Naive B cell (primary cell): Measurements from ENCODE around the gene YDJC. TPM values are rescaled to one million over a fixed set of nuclear protein-coding genes. Genes with fewer than 3 reads are reported as not detected.
A peak's percentile ranks its signal among the peaks of the same experiment; 100 is the strongest.
"Not testable (repeated sequence)": the region's sequence is repeated elsewhere in the genome, so short reads cannot be mapped to it uniquely, and the experiment has no call there.

Experiments used
- ATAC-seq, 2 donors: fragments of 150-1000 bp; cut with Tn5 transposase; 2 replicates each; pipeline ENCODE4 v1.10.0; 2021; ENCODE audit warnings: low read depth in 2 of 2, mild to moderate bottlenecking in 2 of 2, moderate library complexity in 2 of 2
- DNase-seq: peaks from one replicate; pipeline ENCODE4 v3.0.0; 2022
- H3K27ac Mint-ChIP-seq, 6 donors: one replicate each; pipeline ENCODE4 v1.8.0; 2020 to 2022; ENCODE audit warnings: mild to moderate bottlenecking in 6 of 6, mixed read lengths in 6 of 6, moderate library complexity in 5 of 6, inconsistent platforms in 2 of 6
- H3K27me3 Mint-ChIP-seq, 3 donors: one replicate each; pipeline ENCODE4 v1.8.0; 2021 to 2022; ENCODE audit warnings: mixed read lengths in 3 of 3, mild to moderate bottlenecking in 1 of 3
- H3K36me3 Mint-ChIP-seq, 2 donors: one replicate each; pipeline ENCODE4 v1.8.0; 2020 to 2022; ENCODE audit warnings: mixed read lengths in 2 of 2, inconsistent platforms in 1 of 2, mild to moderate bottlenecking in 1 of 2
- H3K4me1 Mint-ChIP-seq, 3 donors: one replicate each; pipeline ENCODE4 v1.8.0; 2020 to 2022; ENCODE audit warnings: mixed read lengths in 3 of 3, inconsistent platforms in 1 of 3, mild to moderate bottlenecking in 1 of 3, moderate library complexity in 1 of 3
- H3K4me3 Mint-ChIP-seq, 8 donors: one replicate each; pipeline ENCODE4 v1.8.0; 2020 to 2022; ENCODE audit warnings: mild to moderate bottlenecking in 8 of 8, mixed read lengths in 8 of 8, moderate library complexity in 8 of 8, inconsistent platforms in 2 of 8
- H3K9me3 Mint-ChIP-seq, 7 donors: one replicate each; pipeline ENCODE4 v1.8.0; 2020 to 2022; ENCODE audit warnings: mixed read lengths in 7 of 7, mild to moderate bottlenecking in 5 of 7, inconsistent platforms in 2 of 7, moderate library complexity in 1 of 7
- polyA plus RNA-seq, 6 donors: library from polyadenylated mRNA; unstranded; fragments of 300-500 nt; fragmentation: Illumina TruSeq; gene quantifications; one replicate each; pipeline ENCODE4 v1.2.3, GENCODE V29; 2021; ENCODE audit warnings: low read depth in 6 of 6

YDJC gene
- polyA plus RNA-seq, 6 donors from 2014 or later, result 54.7 to 97.9 (median 65.1) TPM

DNA sequence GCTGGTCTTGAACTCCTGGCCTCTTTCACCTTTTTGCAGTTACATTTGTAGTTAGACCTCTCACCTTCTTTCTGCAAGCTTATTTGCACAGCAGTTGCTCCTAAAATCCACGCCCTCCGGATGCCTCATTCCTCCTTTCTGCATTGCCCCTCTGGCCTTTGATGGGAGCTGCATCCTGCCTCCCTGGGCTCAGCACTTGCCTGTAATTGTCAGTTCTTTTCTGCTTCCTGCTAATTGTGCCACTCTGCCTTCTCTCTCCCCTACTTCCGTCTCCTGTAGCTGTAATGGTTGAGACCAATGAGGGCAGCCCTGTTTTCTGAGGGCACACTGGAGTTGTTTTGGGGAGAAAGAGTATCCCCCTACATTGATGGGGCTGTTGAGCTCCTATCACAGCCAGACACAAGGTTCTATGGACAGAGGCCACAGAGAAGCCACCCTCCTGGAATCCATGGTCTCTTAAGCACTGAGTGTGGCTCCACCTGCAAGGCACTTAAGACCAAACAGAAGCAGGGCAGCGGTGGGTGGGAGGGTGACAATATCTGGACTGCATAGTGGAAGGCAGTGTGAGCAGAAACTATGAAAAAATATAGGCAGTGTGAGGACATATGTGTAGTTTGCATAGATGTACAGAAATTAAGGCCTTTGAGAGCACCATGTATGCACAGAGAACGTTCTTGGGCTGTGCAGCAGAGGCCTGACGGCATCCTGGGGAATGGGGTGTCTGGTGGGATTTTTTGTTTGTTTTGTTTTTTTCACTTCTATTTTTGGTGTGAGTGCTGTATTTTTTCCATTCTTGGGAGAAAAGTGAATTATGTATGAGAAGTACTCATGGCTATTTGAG lies 30.5 kb downstream of the YDJC start:
- Mint-ChIP-seq H3K4me1 (peaks cover 33 to 56% (median 51%) of the 10 kb centered on the region in 3 donors), H3K27ac (peak overlapping the region in 4 of 6 donors; percentile 1 to 53 (median 39)), H3K9me3 (peaks cover 0 to 3% (median 0%) of the 10 kb centered on the region in 7 donors), H3K4me3 (peak overlapping the region in 1 of 8 donors; percentile 33), H3K27me3 (no peaks in the 10 kb centered on the region), H3K36me3 (peaks cover 18 to 30% of the 10 kb centered on the region in 2 donors)
- ATAC-seq (no peak), DNase-seq (no peak)

DNA sequence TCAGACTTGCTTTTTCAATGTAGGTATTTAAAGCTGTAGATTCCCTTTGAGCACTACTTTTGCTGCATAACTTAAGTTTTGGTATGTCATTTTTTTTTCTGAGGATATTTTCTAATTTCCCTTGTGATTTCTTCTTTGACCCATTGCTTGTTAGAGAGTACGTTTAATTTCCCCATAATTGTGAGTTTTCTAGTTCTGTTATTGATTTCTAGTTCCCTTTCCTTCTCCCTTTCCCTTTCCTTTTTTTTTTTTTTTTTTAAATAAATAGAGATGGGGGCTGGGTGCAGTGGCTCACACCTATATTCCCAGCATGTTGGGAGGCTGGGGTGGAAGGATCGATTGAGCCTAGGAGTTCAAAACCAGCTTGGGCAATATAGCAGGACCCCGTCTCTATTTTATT lies 31.5 kb downstream of the YDJC start:
- ATAC-seq (no peak), DNase-seq (no peak)
- H3K27ac Mint-ChIP-seq, result peak overlapping the region in 1 of 6 donors; percentile 45
- no peak overlapping the region for H3K4me3 Mint-ChIP-seq
- no peaks in the 10 kb centered on the region for H3K27me3 Mint-ChIP-seq
- H3K36me3 Mint-ChIP-seq, result peaks cover 26 to 39% of the 10 kb centered on the region in 2 donors
- H3K9me3 Mint-ChIP-seq, result peaks cover 0 to 3% (median 0%) of the 10 kb centered on the region in 7 donors
- peaks cover 43 to 66% (median 54%) of the 10 kb centered on the region in 3 donors for H3K4me1 Mint-ChIP-seq

DNA sequence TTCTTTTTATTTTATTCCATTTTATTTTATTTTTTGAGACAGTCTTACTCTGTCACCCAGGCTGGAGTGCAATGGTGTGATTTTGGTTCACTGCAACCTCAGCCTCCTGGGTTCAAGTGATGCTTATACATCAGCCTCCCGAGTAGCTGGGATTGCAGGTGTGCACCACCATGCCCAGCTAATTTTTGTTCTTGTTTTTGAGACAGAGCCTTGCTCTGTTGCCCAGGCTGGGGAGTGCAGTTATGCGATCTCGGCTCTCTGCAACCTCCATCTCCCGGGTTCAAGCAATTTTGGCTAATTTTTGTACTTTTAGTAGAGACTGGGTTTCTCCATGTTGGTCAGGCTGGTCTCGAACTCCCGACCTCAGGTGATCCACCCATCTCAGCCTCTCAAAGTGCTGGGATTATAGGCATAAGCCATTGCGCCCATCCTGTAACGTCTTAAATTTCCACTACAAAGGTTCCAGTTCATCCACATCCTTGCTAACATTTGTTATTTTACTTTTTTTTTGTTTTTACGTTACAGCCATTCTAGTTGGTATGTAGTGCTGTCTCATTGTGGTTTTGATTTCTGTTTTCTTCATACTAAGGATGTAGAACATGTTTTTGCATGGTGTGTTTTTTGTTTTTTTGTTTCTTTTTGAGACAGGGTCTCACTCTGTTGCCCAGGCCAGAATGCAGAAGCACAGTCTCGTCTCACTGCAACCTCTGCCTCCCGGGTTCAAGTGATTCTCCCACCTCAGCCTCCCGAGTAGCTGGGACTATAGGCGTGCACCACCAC lies 33.3 kb downstream of the YDJC start:
- ATAC-seq, H3K4me3 Mint-ChIP-seq, DNase-seq, H3K9me3 Mint-ChIP-seq, H3K27me3 Mint-ChIP-seq: not testable (repeated sequence)
- Mint-ChIP-seq H3K36me3 (peaks cover 28 to 37% of the 10 kb centered on the region in 2 donors), H3K27ac (peak overlapping the region in 1 of 6 donors; percentile 79), H3K4me1 (peaks cover 42 to 63% (median 57%) of the 10 kb centered on the region in 3 donors)

DNA sequence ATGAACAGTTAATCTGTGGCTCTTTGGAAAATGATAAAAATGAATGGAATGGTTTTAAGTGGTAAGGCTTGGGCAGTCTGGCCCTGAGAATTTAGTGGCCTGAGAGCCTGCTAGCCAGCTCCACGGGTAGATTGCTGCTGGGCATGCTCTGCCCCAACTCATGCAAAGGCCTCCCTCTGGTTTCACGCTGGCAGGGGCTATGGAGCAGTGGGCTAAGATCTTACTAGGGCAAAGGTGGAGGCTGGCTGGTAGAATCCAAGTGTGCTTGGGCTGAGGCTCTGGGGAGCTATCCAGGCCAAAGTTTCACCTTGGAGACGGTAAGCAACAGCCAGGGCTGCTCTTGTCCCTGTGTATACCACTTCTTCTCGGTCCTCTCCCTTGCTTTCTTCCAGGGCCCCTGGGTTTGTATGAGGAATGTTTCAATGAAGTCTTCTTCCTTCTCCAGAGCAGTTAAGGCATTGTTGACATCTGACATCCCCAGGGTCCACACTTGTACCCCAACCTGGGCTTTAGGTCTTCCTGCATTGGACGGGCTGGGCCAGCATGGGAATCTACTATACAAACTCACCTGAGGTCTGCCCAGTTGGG lies 34.9 kb downstream of the YDJC start:
- no peak for ATAC-seq
- DNase-seq, result no peak
- no peaks in the 10 kb centered on the region for H3K9me3 Mint-ChIP-seq
- no peak overlapping the region for H3K4me3 Mint-ChIP-seq
- peaks cover 56 to 72% (median 67%) of the 10 kb centered on the region in 3 donors for H3K4me1 Mint-ChIP-seq
- H3K27ac Mint-ChIP-seq, result peak overlapping the region in 3 of 6 donors; percentile 20 to 82 (median 72)
- H3K27me3 Mint-ChIP-seq, result no peaks in the 10 kb centered on the region
- peaks cover 28 to 37% of the 10 kb centered on the region in 2 donors for H3K36me3 Mint-ChIP-seq

DNA sequence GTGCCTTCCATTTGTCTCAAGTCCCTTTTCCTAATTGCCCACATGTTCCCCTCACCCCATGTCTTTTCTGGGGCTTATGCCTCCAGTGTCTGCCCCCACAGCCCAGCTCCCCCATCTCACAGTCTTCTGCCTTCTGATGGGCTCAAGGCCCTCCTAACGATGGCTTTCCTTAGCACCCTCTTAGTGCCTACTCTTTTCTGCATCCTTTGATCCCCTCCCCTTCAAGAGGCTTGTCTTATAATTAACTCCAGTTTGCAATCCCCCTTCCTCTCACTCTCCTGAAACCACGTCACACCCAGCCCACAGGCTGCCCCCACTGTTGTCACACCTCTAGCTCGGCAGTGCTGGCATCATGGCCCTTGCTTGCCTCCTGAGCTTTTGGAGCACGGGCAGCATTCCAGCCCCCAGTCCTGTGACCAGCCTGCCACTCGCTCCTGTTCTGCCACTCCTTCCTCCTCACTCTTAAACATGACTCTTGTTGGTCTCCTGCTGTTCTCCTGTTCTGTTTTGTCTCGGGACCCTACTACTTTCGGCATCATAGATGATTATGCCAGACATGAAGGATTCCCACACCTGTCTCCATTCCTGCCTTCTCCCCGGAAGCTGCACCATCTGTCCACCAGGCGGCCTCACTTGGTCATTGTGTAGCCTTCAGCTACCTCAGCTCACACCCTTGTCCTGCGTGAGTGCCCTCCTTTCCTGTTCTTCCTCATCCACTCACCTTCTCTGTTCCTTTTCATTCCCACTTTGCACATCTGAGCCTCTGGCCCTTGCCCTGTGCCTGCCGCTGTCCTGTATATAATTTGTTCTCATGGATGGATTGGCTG lies 36.2 kb downstream of the YDJC start:
- DNase-seq (no peak), ATAC-seq (no peak)
- Mint-ChIP-seq H3K27me3 (no peaks in the 10 kb centered on the region), H3K4me1 (peaks cover 51 to 71% (median 69%) of the 10 kb centered on the region in 3 donors), H3K4me3 (peak overlapping the region in 2 of 8 donors; percentile 37 to 60), H3K9me3 (no peaks in the 10 kb centered on the region), H3K27ac (peak overlapping the region; percentile 24 to 89 (median 36)), H3K36me3 (peaks cover 28 to 30% of the 10 kb centered on the region in 2 donors)

DNA sequence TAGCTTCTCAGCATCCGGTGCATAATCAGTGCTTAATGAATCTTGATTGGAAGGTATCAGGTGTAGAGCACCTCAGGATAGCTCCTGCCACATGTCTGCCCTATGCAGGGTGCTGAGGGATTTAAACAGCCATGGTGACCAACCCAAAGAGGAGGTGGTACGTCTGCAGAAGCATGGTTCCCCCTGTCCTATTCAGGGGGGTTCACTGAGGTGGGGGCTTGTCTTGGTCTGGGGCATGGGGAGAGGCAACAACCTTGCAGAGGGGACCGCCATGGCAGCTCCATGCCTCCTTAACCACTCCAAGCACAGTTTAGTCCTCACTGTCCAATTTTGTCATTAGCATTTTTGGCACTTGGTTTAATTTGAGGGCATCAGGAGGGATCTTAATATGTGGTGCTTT lies 37.4 kb downstream of the YDJC start:
- DNase-seq, result no peak
- H3K4me1 Mint-ChIP-seq, result peaks cover 56 to 77% (median 76%) of the 10 kb centered on the region in 3 donors
- no peak for ATAC-seq
- no peaks in the 10 kb centered on the region for H3K27me3 Mint-ChIP-seq
- peak overlapping the region in 1 of 8 donors; percentile 21 for H3K4me3 Mint-ChIP-seq
- H3K9me3 Mint-ChIP-seq, result no peaks in the 10 kb centered on the region
- peaks cover 24 to 30% of the 10 kb centered on the region in 2 donors for H3K36me3 Mint-ChIP-seq
- H3K27ac Mint-ChIP-seq, result peak overlapping the region in 2 of 6 donors; percentile 29 to 49

DNA sequence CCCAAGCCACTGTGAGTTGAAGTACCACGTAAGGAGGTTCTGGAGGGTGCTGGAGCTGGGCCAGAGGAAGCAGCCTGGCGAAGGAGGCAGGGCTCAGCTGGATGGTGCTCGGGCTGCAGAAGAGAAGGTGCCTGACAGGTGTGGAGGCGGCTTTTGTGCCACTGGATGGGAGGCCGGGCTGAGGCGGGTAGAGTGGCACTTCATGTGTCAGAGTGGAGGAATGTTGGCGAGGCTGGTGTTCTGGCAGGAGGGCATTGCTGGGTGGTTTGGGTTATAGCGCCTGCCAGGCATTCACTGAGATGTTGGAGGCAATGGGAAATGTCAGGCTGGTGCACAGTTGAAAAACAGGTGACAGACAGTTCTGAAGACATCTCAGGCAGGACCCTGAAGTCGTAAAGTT lies 38.1 kb downstream of the YDJC start:
- Mint-ChIP-seq H3K4me3 (peak overlapping the region in 4 of 8 donors; percentile 16 to 70 (median 48)), H3K27me3 (no peaks in the 10 kb centered on the region), H3K36me3 (peaks cover 24 to 30% of the 10 kb centered on the region in 2 donors), H3K9me3 (no peaks in the 10 kb centered on the region), H3K27ac (peak overlapping the region in 4 of 6 donors; percentile 13 to 87 (median 50)), H3K4me1 (peaks cover 58 to 83% (median 79%) of the 10 kb centered on the region in 3 donors)
- no peak for ATAC-seq
- DNase-seq, result no peak

DNA sequence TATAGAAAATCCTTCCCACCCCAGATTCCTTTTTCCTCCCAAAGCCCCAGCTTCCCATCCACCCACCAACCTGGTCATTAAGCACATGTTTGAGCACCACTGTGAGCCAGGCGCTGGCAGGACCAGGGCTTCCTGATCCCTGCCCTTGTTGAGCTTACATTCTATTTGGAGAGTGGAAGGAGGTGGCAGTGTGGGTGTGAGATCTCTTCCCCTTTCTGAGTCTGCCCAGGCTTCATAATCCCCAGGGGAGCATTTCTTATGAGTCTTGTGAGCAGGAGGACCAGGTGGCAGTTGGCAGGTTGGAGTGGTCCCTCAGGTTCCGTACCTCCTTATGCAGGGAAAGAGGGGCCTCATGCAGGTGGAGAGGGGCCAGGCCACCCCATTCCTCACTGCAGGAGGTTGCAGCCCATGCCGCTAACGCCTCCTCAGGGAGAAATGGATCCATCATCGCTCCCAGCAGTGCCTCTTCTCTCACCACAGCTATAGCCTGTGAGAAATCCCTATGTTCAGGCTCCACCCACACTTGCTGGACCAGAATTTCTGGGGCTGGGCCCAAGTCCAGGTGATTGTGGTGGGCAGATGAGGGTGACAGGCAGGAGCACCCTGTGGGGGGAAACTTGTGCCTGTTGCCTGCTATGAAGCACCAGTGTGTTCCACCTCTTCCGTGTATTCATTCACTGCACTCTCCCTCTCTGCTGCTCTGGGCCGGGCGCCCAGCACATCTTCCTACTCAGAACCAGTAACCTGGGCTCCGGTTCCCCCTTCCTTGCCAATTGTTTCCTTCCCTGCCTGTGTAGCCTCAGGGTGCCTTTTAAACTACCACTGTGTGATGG lies 38.8 kb downstream of the YDJC start:
- peak; percentile 46 to 50 for ATAC-seq
- H3K27ac Mint-ChIP-seq, result peak overlapping the region; percentile 11 to 89 (median 84)
- DNase-seq, result peak; percentile 47
- peak overlapping the region in 7 of 8 donors; percentile 20 to 65 (median 39) for H3K4me3 Mint-ChIP-seq
- no peaks in the 10 kb centered on the region for H3K27me3 Mint-ChIP-seq
- H3K4me1 Mint-ChIP-seq, result peaks cover 58 to 89% (median 78%) of the 10 kb centered on the region in 3 donors
- peaks cover 24 to 30% of the 10 kb centered on the region in 2 donors for H3K36me3 Mint-ChIP-seq
- H3K9me3 Mint-ChIP-seq, result no peaks in the 10 kb centered on the region

DNA sequence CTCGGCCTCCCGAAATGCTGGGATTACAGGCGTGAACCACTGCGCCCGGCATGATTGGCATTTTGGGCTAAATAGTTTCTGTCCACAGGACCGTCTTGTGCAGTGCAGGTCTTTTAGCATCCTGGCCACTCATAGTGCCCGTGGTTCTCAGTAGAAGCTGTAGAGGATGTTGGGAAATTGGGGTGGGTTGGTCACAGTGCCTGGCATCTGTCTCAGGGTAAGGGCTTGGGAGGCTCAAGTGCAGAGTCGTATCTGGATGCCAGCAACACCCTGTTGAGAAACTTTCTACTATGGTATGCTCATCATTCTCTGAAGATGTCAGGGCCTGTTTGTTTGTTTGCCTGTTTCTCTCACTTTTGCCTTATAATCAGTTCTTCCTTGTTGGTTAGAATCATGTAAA lies 40.4 kb downstream of the YDJC start:
- peak overlapping the region in 4 of 6 donors; percentile 52 to 95 (median 79) for H3K27ac Mint-ChIP-seq
- H3K4me1 Mint-ChIP-seq, result peaks cover 56 to 87% (median 68%) of the 10 kb centered on the region in 3 donors
- no peaks in the 10 kb centered on the region for H3K27me3 Mint-ChIP-seq
- DNase-seq, result no peak
- H3K4me3 Mint-ChIP-seq, result peak overlapping the region in 5 of 8 donors; percentile 37 to 73 (median 42)
- peaks cover 11 to 14% of the 10 kb centered on the region in 2 donors for H3K36me3 Mint-ChIP-seq
- H3K9me3 Mint-ChIP-seq, result no peaks in the 10 kb centered on the region
- no peak for ATAC-seq

DNA sequence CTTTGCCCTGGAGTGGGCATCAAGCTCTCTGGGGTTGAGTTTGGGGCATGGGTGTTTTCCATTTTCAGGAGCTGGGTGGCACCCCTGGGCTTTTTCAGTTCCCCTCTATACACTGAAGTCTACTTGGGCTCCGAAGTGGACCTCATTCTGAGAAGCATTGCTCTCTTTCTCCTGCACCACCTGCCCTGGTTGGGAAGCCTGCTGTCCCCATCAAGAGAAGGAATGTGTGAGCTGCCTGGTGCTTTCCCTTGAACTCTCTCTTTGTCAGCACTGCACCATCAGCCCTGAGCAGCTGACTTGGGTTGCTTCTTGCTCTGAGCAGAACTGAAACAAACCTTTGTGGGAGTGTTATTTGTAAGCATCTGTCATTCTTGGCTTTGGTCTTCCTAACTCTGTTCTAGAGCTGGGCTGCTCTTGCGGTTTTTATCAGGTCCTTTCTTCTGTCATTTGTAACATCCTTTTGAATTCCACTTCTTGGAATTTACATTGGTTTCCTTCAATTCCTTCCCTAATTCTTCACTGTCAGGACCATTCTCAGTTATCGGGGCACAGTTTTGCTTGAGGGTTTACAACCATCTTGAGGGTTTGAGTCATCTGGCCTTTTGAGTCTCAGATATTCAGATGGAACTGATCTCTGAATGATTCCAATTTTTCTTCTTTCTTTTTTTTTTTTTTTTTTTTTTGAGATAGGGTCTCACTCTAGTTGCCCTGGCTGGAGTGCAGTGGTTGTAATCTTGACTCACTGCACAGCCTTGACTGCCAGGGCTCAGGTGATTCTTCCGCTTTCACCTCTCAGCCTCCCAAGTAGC lies 41.8 kb downstream of the YDJC start:
- DNase-seq (peak; percentile 53), ATAC-seq (peak; percentile 85 to 86)
- peak overlapping the region in 7 of 8 donors; percentile 58 to 83 (median 76) for H3K4me3 Mint-ChIP-seq
- peaks cover 0 to under 1% of the 10 kb centered on the region in 2 donors for H3K36me3 Mint-ChIP-seq
- peak overlapping the region in 5 of 6 donors; percentile 73 to 91 (median 88) for H3K27ac Mint-ChIP-seq
- no peaks in the 10 kb centered on the region for H3K27me3 Mint-ChIP-seq
- peaks cover 48 to 81% (median 61%) of the 10 kb centered on the region in 3 donors for H3K4me1 Mint-ChIP-seq
- H3K9me3 Mint-ChIP-seq, result no peaks in the 10 kb centered on the region

DNA sequence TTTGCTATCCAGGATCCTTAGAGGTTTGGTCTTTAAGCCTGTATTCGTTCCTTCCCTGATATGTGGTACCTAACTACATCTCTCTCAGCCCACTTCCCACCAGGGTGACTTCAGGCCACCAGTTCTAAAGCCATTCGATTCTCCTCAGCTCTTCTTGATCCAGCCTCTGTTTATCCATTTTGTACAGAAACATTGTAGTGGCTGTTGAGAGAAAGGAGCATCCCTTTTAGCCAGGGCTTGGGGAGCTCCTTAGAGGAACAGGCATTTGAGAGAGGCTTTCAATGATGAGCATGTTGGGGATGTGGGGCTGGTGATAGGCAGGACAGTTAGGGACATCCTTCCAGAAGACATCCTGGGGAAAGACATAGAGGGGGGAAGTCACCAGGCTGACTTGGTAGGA lies 44.4 kb downstream of the YDJC start:
- Mint-ChIP-seq H3K4me1 (peaks cover 36 to 74% (median 51%) of the 10 kb centered on the region in 3 donors), H3K27me3 (no peaks in the 10 kb centered on the region)

More for the DNA sequence above, 44.4 kb downstream of the YDJC start:
- H3K4me3 Mint-ChIP-seq, result peak overlapping the region in 1 of 8 donors; percentile 1
- no peaks in the 10 kb centered on the region for H3K36me3 Mint-ChIP-seq
- no peak for DNase-seq
- H3K9me3 Mint-ChIP-seq, result no peaks in the 10 kb centered on the region
- H3K27ac Mint-ChIP-seq, result peak overlapping the region in 3 of 6 donors; percentile 68 to 91 (median 78)
- no peak for ATAC-seq
